NAMALWA (cell line): Measurements from ENCODE around the gene NUTM2D.
A peak's percentile ranks its signal among the peaks of the same experiment; 100 is the strongest.
"Not testable (repeated sequence)": the region's sequence is repeated elsewhere in the genome, so short reads cannot be mapped to it uniquely, and the experiment has no call there.

Experiments
- DNase-seq: peaks from one replicate; pipeline ENCODE4 v3.0.0-alpha.2; 2015; ENCODE audit warnings: low spot score

NUTM2D gene, protein sequence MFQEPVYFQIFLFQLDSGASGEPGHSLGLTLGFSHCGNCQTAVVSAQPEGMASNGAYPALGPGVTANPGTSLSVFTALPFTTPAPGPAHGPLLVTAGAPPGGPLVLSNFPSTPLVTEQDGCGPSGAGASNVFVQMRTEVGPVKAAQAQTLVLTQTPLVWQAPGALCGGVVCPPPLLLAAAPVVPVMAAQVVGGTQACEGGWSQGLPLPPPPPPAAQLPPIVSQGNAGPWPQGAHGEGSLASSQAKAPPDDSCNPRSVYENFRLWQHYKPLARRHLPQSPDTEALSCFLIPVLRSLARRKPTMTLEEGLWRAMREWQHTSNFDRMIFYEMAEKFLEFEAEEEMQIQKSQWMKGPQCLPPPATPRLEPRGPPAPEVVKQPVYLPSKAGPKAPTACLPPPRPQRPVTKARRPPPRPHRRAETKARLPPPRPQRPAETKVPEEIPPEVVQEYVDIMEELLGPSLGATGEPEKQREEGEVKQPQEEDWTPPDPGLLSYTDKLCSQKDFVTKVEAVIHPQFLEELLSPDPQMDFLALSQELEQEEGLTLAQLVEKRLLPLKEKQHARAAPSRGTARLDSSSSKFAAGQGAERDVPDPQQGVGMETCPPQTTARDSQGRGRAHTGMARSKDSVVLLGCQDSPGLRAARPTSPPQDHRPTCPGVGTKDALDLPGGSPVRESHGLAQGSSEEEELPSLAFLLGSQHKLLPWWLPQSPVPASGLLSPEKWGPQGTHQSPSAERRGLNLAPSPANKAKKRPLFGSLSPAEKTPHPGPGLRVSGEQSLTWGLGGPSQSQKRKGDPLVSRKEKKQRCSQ

DNA sequence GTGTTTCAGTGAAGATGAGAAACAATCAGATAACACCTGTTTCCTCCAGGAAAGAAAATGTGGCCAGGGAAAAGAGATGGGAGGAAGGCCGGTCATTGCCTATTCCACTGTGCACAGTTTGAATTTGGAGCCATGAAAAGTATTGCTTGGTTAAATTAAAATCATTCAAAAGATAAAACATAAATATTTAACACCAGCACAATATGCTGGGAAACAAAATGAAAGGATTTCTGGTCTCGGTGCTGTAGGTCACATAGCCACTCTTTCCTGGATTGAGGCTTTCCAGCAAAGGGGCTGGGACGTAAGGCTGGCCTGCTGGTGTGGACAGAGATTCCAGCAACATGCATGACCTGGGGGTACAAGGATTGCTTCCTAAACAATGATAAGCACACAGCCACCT is at the start of gene NUTM2D:
Gene NUTM2D (plus strand): TSS at position 301 of the 400 bp plus-strand sequence. CDS start 522 bp downstream, outside the sequence.
- DNase-seq: not testable (repeated sequence)

DNA sequence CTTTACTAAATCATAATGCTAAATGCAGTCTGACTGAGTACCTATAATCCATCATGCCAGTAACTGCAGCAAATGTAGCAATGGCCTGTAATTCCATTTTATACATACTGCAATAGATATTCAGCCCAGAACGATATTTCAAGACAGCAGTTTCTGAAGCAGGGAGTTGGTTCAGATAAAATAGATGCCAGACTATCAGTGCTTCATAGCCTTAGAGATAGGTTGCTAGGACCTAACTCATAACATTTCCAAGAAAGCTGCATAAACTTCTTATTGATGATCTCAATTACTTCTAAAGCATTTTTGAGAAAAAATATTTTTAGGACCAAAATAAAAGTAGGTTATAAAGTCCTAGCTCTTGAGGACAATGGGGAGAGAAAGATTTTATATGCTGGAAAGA is 48.8 kb upstream of the NUTM2D start:
- DNase-seq: not testable (repeated sequence)

DNA sequence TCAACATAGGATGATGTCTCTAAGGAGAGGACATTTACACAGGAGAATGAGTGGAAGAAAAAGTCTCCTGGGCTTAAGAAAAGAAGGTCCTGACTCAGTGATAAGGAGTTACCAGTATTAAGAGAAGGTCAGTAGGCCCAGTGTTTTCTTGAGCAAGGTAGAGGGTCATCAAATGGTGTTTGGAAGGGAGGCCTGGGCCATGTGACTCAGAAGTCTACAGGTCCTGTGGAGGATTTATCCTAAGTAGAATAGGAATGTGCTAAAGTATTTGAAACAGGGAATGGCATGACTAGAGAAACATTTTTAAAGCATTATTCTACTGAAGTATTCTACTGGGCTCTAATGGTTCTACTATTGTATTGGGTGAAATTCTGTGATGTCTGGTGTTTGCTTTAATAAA is 47.9 kb upstream of the NUTM2D start:
- not testable (repeated sequence) for DNase-seq

DNA sequence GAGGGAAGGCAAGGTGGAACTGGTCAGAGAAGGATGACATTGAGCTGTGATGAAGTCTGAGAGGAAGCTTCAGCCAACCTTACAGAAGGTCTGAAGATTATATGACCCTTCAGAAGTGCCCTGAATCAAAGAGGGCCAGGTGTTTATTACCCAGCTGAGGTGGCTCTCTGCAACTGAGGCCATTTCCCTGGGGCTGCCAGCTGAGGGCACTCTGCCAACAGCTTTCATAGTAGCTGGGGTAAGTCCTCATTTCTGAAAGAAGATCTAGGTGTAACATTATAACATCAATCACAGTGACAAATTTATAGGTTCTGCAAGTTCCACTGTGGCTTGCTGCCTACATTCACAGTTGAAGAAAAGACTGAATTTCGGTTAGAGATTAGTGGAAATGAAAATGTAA is 46.0 kb upstream of the NUTM2D start:
- not testable (repeated sequence) for DNase-seq

DNA sequence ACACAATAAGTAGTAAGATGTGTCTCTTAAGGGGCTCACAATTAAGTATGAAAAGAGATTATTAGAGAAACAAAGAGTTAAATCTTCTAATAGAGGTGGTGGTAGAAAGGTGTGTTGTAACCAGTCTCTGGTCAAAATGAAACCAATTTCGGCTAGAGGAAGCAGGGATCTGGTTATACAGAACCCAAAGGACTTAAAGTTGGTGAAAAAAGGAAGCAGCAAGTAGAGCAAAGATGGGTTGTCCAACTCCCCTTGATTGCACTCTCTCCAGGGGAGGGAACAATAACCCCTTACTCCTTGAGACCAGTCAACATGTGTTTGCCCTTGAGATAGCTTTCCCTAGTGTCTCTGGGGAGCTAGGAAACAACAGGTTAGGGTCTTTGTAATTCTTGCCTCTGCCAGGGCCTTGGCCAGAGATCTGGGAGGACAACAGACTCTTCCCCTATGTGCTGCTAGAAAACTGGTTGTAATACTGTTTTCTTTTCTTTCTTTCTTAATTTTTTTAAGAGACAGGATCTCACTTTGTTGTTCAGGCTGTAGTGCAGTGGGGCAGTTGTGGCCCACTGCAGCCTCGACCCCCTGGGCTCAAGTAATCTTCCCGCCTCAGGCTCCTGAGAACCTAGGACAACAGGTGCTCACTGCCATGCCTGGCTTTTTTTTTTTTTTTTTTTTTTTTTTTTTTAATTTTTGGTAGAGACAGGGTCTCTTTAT is 43.7 kb upstream of the NUTM2D start:
- DNase-seq: not testable (repeated sequence)

DNA sequence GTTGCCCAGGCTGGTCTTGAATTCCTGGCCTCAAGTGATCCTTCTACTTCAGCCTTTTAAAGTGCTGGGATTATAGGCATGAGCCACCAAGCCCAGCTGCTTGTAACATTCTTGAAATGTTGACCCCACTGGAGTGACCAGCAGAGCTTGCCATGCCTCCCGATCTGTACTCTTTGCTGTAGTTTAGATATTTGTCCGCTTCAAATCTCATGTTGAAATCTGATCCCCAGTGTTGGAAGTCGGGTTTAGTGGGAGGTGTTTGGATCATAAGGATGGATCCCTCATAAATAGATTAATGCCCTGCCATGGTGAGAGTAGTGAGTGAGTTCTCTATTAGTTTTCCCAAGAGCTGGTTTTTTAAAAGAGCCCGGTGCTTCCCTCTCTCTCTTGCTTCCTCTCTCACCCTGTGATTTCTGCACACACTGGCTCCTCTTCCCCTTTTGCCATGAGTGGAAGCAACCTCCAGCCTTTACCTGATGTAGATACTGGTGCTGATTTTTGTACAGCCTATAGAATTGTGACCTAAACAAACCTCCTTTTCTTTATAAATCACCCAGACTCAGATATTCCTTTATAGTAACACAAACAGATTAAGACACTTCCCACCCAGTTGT is 43.1 kb upstream of the NUTM2D start:
- DNase-seq: not testable (repeated sequence)

DNA sequence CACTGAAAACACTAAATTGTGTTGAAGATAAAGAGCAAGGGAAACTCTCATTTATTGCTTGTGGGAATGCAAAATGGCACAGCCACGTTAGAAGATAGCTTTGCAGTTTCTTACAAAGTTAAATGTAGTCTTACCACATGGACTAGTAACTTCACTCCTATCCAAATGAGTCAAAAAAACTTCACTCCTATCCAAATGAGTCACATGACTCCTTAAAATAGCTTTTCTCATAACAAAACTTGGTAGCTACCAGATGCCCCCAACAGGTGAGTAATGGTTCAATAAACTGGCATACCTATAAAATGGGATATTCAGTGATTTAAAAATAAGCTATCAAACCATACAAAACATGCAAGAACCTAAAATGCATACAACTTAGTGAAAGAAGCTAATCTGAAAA is 36.0 kb upstream of the NUTM2D start:
- DNase-seq: not testable (repeated sequence)

DNA sequence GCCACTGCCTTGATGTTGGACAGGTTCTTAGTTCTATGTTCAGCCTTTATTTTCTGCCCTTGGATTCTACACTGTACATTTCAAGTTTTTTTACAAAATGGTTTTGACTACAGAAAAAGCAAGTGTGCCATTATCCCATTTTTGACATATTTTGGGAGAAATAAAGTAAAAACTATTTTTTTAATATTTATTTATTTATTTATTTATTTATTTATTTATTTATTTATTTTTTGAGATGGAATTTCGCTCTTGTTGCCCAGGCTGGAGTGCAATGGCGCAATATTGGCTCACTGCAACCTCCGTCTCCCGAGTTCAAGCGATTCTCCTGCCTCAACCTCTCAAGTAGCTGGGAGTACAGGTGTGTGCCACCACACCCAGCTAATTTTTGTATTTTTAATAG is 33.0 kb upstream of the NUTM2D start:
- DNase-seq: not testable (repeated sequence)

DNA sequence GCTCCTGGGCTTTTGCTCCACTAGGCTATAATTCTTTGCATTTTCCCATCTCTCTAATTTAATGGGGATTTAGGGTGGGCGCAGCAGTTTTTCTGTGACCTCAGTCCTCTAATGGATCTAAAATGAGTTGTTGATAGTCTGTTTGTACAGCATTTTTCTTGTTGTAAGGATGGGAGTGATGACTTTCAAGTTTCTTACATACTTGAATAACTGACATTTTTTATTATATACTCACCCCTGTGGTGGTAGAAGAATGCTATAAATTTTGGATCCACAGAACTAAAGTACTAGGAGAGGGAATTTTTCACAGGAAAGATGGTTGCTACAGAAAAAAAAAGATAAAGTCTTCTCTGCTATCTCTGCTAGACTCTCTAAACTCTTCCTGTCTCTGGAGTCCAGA is 29.6 kb upstream of the NUTM2D start:
- DNase-seq: not testable (repeated sequence)

DNA sequence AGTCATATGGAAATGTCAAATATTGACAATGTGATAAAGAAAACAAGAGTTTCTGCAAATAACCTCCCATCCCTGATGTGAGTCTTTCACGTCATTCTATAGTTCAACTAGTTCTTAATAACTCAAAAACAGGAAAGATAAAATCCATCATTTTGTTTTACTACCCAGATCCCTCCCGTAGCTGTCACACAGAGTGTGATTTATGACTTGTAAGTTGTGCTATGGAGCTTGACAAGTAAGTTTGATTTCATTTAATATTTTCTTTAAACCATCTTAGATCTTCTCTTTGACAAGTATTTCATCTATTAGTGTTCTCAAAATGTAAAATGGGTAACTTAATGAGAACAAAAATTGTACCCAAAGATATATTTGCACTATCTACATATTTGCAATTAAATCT is 28.4 kb upstream of the NUTM2D start:
- not testable (repeated sequence) for DNase-seq

DNA sequence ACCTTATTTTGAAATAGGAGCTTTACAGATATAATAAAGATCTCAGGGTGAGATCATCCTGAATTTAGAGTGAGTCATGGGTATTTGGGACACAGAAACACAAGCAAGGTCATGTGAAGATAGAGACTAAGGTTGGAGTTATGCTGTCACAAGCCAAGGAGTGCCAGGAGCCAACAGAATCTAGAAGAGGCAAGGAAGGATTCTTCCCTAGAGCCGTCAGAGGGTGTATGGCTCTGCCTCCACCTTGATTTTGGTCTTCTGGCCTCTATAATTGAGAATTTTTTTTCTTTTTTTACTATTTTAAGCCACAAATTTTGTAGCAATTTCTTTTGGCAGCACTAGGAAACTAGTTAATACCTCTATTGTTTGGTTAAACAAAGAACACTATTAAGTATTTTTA is 24.9 kb upstream of the NUTM2D start:
- DNase-seq: not testable (repeated sequence)

DNA sequence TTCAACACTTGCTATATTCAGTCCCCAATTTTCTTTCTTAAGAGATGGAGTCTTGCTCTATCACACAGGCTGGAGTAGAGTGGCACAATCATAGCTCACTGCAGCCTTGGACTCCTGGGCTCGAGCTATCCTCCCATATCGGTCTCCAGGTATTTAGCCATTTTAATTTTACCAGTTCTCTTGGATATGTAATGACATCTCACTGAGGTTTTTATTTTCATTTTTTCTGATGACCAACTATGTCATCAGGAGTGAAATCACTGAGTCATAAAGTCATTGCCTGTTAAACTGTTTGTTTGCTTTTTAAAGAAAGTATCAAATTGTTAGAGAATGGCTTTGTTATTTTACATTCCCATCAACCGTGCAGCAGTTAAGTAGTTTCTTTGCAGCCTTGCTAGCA is 17.1 kb upstream of the NUTM2D start:
- not testable (repeated sequence) for DNase-seq

DNA sequence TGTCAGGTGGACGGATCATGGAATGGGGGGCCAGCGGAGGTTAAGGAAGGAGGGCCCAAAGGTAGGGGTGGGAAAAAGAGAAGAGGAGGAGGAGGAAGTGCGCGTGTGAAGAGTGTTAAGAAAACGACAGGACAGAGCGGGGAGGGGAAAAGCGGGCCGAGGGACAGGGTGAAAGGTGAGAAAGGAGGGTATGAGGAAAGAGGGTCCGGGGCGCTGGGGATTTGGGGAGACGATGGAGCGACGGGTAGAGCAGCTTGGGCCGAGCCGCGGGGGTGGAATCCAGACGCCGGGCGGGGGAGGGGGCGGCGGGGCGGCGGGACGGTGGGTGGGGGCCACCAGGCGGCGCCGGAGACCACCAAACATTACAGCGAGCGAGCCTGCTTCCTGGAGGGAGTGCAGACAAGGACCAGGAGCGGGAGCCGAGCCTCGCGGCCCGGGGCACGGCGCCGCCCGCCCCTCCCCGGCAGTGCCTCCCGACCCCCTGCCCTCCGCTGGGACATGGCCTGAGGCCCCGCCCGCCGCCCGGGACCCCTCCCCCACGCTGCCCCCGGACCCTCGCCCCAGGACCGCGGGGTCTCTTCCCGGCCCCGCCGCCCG is 15.9 kb upstream of the NUTM2D start:
- peak; percentile 4 for DNase-seq

DNA sequence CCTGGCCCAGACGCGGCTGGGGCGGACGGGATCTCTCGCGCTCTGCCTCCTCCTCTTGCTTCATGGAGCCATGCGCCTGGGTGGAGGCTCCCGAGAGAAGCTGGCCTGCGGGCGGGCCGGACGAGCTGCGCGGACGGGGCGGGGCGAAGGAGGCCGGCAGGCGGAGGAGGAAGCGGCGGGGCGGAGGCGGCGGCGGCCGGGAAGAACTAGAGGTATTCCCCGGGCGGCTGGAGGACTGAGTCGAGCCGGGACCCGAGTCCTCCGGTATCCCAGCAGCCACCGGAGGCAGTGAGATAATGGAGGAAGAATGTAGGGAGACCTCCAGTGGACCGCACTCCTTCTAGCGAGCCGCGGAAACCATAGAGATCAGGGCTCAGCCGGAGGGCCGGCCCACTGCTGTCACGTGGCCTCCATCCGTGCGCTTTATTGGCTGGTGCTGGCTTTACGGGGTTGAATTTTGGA is 15.3 kb upstream of the NUTM2D start:
- peak; percentile 81 for DNase-seq

DNA sequence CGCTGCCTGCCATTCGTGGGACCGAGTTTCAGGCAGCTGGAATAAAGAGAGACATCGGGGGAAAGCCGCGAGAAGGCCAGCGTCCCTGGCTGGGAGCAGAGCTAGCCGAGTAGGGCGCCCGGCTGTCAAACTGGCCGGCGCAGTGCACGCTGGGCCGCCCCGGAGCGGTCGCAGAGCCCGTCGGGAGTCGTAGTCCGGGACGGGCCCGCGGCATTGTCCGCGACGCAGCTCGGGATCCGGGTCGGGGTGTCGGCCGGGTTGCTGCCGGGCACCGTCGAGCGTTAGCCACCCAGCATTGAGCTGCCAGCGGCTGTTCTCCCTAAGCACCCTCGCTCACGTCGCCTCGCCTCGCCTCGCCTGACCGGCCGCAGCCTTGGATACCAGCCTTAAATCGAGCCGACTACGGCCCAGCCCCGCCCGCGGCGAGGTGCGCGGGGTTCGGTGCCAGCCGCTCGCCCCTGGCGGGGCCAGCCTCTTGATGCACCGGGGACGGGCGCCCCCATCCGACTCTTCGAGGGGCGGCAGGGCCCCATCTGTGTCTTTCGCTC is 14.8 kb upstream of the NUTM2D start:
- DNase-seq: peak; percentile 86

DNA sequence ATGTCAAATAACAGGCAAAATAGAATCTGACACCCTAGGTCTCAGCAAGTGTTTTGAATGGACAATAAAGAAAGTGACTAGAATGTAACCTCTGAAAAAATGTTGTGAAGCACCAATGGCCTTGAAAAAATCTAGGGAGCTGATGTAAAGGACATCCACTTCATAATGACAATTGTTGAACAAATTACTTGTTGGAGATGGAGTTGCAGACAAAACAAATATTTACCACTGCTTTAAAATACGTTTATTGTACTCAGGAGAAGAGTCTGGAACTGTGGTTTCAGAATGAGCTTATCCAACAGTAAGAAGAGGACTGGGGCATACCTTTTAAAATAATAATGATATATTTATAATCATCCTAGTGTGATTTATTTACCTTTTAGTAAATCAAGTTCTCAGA is 11.8 kb upstream of the NUTM2D start:
- DNase-seq: not testable (repeated sequence)

DNA sequence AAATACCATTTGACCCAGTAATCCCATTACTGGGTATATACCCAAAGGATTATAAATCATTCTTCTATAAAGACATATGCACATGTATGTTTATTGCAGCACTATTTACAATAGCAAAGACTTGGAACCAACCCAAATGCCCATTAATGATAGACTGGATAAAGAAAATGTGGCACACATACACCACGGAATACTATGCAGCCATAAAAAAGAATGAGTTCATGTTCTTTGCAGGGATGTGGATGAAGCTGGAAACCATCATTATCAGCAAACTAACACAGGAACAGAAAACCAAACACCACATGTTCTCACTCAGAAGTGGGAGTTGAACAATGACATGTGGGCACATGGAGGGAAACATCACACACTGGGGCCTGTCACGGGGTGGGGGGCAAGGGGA is 7.4 kb upstream of the NUTM2D start:
- DNase-seq: not testable (repeated sequence)

DNA sequence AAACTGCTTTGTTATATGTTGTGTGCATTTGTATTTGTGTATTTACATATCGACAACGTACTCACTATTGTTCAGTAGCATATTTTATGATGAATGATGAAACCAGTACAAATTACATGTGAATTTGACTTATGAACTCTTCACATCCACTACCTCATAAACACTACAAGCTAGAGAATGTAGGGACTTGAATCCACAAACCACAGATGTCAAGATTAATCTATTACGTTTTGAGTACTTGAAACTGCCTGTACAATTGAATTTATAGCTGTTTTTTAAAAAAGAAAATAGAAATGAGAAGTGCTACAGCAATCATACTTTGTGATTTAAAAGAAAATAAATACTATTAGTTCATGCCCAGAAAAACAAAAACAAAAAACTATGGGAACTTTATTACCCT is 4.7 kb upstream of the NUTM2D start:
- not testable (repeated sequence) for DNase-seq

DNA sequence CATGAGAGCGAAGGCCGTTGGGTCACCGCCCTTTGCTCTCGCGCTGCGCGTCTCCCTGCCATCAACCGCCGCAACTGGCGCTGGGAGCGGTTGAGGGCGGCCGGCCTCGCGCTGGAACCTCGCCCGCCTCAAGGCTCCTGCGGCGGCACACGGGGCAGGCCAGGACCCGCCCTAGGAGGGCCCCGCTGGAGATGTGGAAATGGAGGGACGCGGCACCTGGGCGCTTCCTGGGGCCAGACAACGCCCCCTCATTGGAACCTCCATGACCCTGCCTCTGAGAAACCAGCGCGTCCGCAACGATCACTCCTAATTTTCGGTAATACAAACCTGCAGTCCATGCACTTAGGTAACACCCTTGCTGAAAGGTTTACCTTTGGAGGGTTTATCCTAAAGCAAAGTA is 2.4 kb upstream of the NUTM2D start:
- not testable (repeated sequence) for DNase-seq

DNA sequence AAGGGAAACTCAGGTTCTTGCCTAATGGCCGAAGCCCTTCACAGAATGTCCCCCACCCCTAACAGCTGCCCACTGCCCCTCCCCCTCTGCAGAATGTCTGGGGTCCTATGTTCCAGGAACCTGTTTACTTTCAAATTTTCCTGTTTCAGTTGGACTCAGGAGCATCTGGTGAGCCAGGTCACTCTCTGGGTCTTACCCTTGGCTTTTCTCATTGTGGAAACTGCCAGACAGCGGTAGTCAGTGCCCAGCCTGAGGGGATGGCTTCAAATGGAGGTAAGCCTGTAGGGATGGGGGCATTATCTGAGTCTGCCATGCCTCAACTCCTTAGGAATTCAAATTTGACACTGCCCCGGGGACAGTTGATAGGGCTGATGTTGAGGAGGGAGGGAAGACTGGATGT is 615 bp downstream of the NUTM2D start:
- DNase-seq: not testable (repeated sequence)

DNA sequence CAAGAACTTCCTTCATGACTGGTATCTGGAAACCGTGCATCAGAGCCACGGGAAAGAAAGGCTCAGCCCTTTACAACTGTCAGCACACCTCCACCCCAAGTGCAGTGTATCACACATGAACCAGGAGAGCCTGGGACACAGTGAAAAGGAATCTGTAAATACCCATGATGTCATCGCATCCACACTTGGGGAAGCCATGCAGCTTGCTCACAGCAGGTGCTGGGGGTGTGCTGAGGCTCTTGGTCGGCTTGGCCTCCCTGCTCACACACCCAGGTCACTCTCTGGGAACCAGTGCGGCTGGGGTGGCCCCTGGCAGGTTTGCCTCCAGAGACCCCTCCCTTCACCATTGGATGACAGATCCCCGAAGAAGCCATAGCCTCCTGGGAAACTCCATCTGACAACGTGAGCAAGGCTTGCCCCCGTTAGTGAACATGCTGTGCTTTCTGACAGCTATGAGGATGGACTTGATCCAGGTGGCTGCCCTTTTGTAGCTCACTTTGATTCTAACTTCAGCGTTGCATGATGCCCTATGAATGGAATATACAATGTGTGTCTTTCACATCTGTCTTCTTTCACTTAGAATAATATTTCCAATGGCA is 12.1 kb downstream of the NUTM2D start:
- DNase-seq: not testable (repeated sequence)
